WTC11 (cell line): ENCODE measurements around the gene MT1H. TPM values are rescaled to one million over a fixed set of nuclear protein-coding genes. Genes with fewer than 3 reads are reported as not detected.

Experiments used
- AFF4 ChIP-seq: sonication (generic); formaldehyde crosslinking; IDR thresholded peaks from 2 replicates; pipeline ENCODE4 v1.8.1; 2023; ENCODE audit warnings: mild to moderate bottlenecking, missing genetic modification reagents, borderline replicate concordance
- AR ChIP-seq: fragments of 250-450 bp; sonication (Bioruptor Pico); IDR thresholded peaks from 2 replicates; pipeline ENCODE4 v1.9.0; 2021; ENCODE audit warnings: mild to moderate bottlenecking
- ATF3 ChIP-seq: sonication (generic); formaldehyde crosslinking; conservative IDR thresholded peaks from 2 replicates; pipeline ENCODE4 v1.8.1; 2022; ENCODE audit warnings: mild to moderate bottlenecking, missing genetic modification reagents
- CBFB ChIP-seq: sonication (generic); formaldehyde crosslinking; IDR thresholded peaks from 2 replicates; pipeline ENCODE4 v1.8.1; 2022; ENCODE audit warnings: mild to moderate bottlenecking, low read depth, missing genetic modification reagents
- E2F1 ChIP-seq: sonication (generic); formaldehyde crosslinking; IDR thresholded peaks from 2 replicates; pipeline ENCODE4 v1.8.0; 2022; ENCODE audit warnings: mild to moderate bottlenecking, missing genetic modification reagents
- ELF4 ChIP-seq: sonication (generic); formaldehyde crosslinking; IDR thresholded peaks from 2 replicates; pipeline ENCODE4 v1.8.1; 2022; ENCODE audit warnings: low read depth, mild to moderate bottlenecking, moderate library complexity, missing genetic modification reagents
- ERG ChIP-seq: fragments of 250-450 bp; sonication (Bioruptor Pico); IDR thresholded peaks from 2 replicates; pipeline ENCODE4 v1.8.0; 2021; ENCODE audit warnings: mild to moderate bottlenecking
- ESRRA ChIP-seq: sonication (generic); formaldehyde crosslinking; IDR thresholded peaks from 2 replicates; pipeline ENCODE4 v1.8.1; 2022; ENCODE audit warnings: mild to moderate bottlenecking, missing genetic modification reagents, borderline replicate concordance
- FOXP1 ChIP-seq: sonication (generic); formaldehyde crosslinking; IDR thresholded peaks from 2 replicates; pipeline ENCODE4 v1.8.0; 2022; ENCODE audit warnings: missing genetic modification reagents, mild to moderate bottlenecking, moderate library complexity, borderline replicate concordance
- NR3C1 ChIP-seq: sonication (generic); formaldehyde crosslinking; conservative IDR thresholded peaks from 2 replicates; pipeline ENCODE4 v1.8.1; 2023; ENCODE audit warnings: low read depth, mild to moderate bottlenecking, missing genetic modification reagents
- RELA ChIP-seq: sonication (generic); formaldehyde crosslinking; IDR thresholded peaks from 2 replicates; pipeline ENCODE4 v1.8.1; 2022; ENCODE audit warnings: missing genetic modification reagents, mild to moderate bottlenecking, borderline replicate concordance
- RORB ChIP-seq: fragments of 250-450 bp; sonication (Bioruptor Pico); IDR thresholded peaks from 2 replicates; pipeline ENCODE4 v1.9.0; 2021; ENCODE audit warnings: mild to moderate bottlenecking
- SP1 ChIP-seq: sonication (generic); formaldehyde crosslinking; conservative IDR thresholded peaks from 2 replicates; pipeline ENCODE4 v1.8.1; 2022; ENCODE audit warnings: missing genetic modification reagents
- STAT6 ChIP-seq: sonication (generic); formaldehyde crosslinking; conservative IDR thresholded peaks from 2 replicates; pipeline ENCODE4 v1.8.1; 2023; ENCODE audit warnings: mild to moderate bottlenecking, low read depth, missing genetic modification reagents, moderate library complexity
- TEAD4 ChIP-seq: sonication (generic); formaldehyde crosslinking; IDR thresholded peaks from 2 replicates; pipeline ENCODE4 v1.8.0; 2022; ENCODE audit warnings: mild to moderate bottlenecking, missing genetic modification reagents
- ZBTB21 ChIP-seq: sonication (generic); formaldehyde crosslinking; IDR thresholded peaks from 2 replicates; pipeline ENCODE4 v1.8.1; 2023; ENCODE audit warnings: mild to moderate bottlenecking, missing genetic modification reagents, borderline replicate concordance
- ZNF219 ChIP-seq: sonication (generic); formaldehyde crosslinking; IDR thresholded peaks from 2 replicates; pipeline ENCODE4 v1.8.0; 2023; ENCODE audit warnings: missing genetic modification reagents, mild to moderate bottlenecking, borderline replicate concordance
- ZNF232 ChIP-seq: sonication (generic); formaldehyde crosslinking; IDR thresholded peaks from 2 replicates; pipeline ENCODE4 v1.8.0; 2022; ENCODE audit warnings: mild to moderate bottlenecking, missing genetic modification reagents
- ZNF263 ChIP-seq: sonication (generic); formaldehyde crosslinking; IDR thresholded peaks from 2 replicates; pipeline ENCODE4 v1.8.1; 2022; ENCODE audit warnings: low read depth, mild to moderate bottlenecking, moderate library complexity, missing genetic modification reagents
- ZNF317 ChIP-seq: sonication (generic); formaldehyde crosslinking; IDR thresholded peaks from 2 replicates; pipeline ENCODE4 v1.8.1; 2023; ENCODE audit warnings: low read depth, mild to moderate bottlenecking, moderate library complexity, missing genetic modification reagents, borderline replicate concordance
- ZNF423 ChIP-seq: fragments of 250-450 bp; sonication (Bioruptor Pico); IDR thresholded peaks from 2 replicates; pipeline ENCODE4 v2.1.2; 2022; ENCODE audit warnings: mild to moderate bottlenecking, moderate library complexity
- ZNF425 ChIP-seq: fragments of 250-450 bp; sonication (Bioruptor Pico); conservative IDR thresholded peaks from 2 replicates; pipeline ENCODE4 v1.9.0; 2021; ENCODE audit warnings: mild to moderate bottlenecking
- total RNA-seq: library from RNA; stranded (reverse); gene quantifications from 3 replicates; pipeline ENCODE4 v1.2.3, GENCODE V29; 2021

The MT1H gene
- total RNA-seq, 1 experiment from 2014 or later, result 122 TPM

- TF ChIP-seq ZNF425 (no peak), ELF4 (no peak), TEAD4 (CRISPR knock-in tag) (no peak), CBFB (no peak), SP1 (peak; percentile 47), ZNF317 (CRISPR knock-in tag) (no peak), ZNF219 (CRISPR knock-in tag) (no peak), ZNF232 (CRISPR knock-in tag) (no peak), ESRRA (CRISPR knock-in tag) (no peak), STAT6 (CRISPR knock-in tag) (no peak), AR (CRISPR knock-in tag) (no peak), RELA (CRISPR knock-in tag) (no peak), ATF3 (no peak), AFF4 (CRISPR knock-in tag) (no peak), ZBTB21 (CRISPR knock-in tag) (no peak), RORB (CRISPR knock-in tag) (no peak), FOXP1 (CRISPR knock-in tag) (0 out of 2 replicates have a peak, but pooled peaks have one; percentile 19), ERG (CRISPR knock-in tag) (no peak), ZNF263 (CRISPR knock-in tag) (no peak), NR3C1 (CRISPR knock-in tag) (no peak), E2F1 (no peak), ZNF423 (CRISPR knock-in tag) (peak; percentile 57; the same call in 1 of the 2 replicates)
These were observed 26.4 kb upstream of the MT1H start (continued) for GRCh38 chr16:56643080-56643778.
